ENCODE results near the gene SEMA6A.

The SEMA6A gene

GRCh38 chr5:116395631-116396203, 178.9 kb downstream of the SEMA6A start:
- no peak for DNase-seq

DNA sequence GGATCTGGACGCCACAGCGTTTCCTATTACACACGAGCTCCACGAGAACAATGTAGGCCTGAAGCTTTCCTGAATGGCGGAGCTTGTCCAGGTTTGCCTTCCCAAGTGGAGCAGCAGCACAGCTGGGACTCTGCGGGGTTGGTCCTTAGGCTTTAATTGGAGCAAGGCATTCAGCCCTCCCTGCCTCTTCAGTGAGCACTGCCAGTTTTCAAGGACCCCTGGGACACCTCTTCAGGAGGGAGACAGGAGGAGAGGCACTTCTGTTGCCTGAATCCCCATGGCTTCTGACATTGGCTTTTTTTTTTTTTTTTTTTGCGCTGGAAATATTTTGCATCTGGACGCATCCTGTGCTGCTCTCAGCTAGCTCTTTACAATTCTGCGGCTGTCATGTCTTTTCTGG, 179.4 kb downstream of the SEMA6A start:
- DNase-seq = no peak

- DNase-seq = no peak
Measured at GRCh38 chr5:116394186-116394867, 180.3 kb downstream of the SEMA6A start.

All from effector CD4-positive, alpha-beta T cell (primary cell).